Measurements from ENCODE around the gene PTPN2.

- no peak for TF ChIP-seq CTCF (IDR thresholded peaks at IDR 0.05; ENCODE audit: low read depth, low read length)
- no peak for TF ChIP-seq EZH2phosphoT487 (IDR thresholded peaks at IDR 0.05; ENCODE audit: low read depth)
These were observed 22.4 kb downstream of the PTPN2 start for GRCh38 chr18:12861637-12862036.
